IPS DF 6.9 (cell line): ENCODE measurements around the gene SETD2.
"Not testable (repeated sequence)": the region's sequence is repeated elsewhere in the genome, so short reads cannot be mapped to it uniquely, and the experiment has no call there.

Experiments used
- DNase-seq: peaks from one replicate; pipeline ENCODE4 v3.0.0-alpha.2; 2013; ENCODE audit warnings: low read depth, low spot score
- H3K27ac ChIP-seq: one replicate; pipeline ENCODE4 v1.5.1; 2013; ENCODE audit warnings: low read length, control low read depth
- H3K27me3 ChIP-seq: 2 replicates; pipeline ENCODE4 v1.6.1; 2013; ENCODE audit warnings: mild to moderate bottlenecking, low read length; ENCODE audit not compliant: control insufficient read depth, insufficient read depth
- H3K36me3 ChIP-seq: 2 replicates; pipeline ENCODE4 v1.6.1; 2013; ENCODE audit warnings: low read length; ENCODE audit not compliant: control insufficient read depth, insufficient read depth
- H3K4me1 ChIP-seq: 2 replicates; pipeline ENCODE4 v1.6.1; 2013; ENCODE audit warnings: low read length; ENCODE audit not compliant: control insufficient read depth, insufficient read depth
- H3K4me3 ChIP-seq: 2 replicates; pipeline ENCODE4 v1.5.1; 2013; ENCODE audit warnings: mild to moderate bottlenecking, low read length
- H3K9me3 ChIP-seq: 2 replicates; pipeline ENCODE4 v1.6.1; 2013; ENCODE audit warnings: low read length, inconsistent platforms; ENCODE audit not compliant: control insufficient read depth, insufficient read depth
- WGBS: extraction: QIAGEN DNeasy Blood & Tissue Kit; methylation state at CpG from one replicate; pipeline ENCODE4 v1.1.7; 2013; ENCODE audit warnings: mixed read lengths, missing lambda C conversion rate; ENCODE audit not compliant: insufficient read length, insufficient coverage; 5-methylcytosine and 5-hydroxymethylcytosine counted together

Gene SETD2

GRCh38 chr3:47181685-47182084, 17.8 kb upstream of the SETD2 start:
- H3K36me3 ChIP-seq, H3K9me3 ChIP-seq, H3K4me1 ChIP-seq, H3K4me3 ChIP-seq, H3K27me3 ChIP-seq, H3K27ac ChIP-seq, DNase-seq: not testable (repeated sequence)
- no CpG with 5 or more reads among the region's 4 CpGs for WGBS

DNA sequence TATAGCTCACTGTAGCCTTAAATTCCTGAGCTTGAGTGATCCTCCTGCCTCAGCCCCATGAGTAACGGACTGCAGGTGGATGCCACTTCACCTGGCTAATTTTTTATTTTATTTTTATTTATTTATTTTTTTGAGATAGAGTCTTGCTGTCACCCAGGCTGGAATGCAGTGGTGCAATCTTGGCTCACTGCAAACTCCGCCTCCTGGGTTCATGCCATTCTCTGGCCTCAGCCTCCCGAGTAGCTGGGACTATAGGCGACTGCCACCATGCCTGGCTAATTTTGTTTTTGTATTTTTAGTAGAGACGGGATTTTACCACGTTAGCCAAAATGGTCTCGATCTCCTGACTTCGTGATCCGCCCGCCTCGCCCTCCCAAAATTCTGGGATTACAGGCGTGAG, 16.1 kb upstream of the SETD2 start:
- not testable (repeated sequence) for H3K27me3 ChIP-seq, DNase-seq, H3K9me3 ChIP-seq, H3K4me3 ChIP-seq, H3K4me1 ChIP-seq, H3K27ac ChIP-seq, H3K36me3 ChIP-seq
- WGBS = no CpG with 5 or more reads among the region's 12 CpGs

DNA sequence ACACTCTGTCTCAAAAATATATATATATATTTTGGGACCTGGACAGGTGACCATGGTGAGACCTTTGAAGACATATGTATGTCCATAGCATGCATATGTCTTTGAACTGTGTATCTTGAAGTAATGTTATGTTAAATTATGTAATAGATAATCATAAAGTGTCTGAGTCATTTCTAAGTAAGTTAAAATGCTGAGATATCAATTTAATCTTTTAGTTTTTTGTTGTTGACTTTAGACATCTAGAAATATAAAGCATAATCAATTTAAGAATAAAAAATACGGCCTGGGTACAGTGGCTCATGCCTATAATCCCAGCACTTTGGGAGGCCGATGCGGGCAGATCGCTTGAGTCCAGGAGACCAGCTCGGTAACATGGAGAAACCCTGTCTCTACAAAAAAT, 12.7 kb upstream of the SETD2 start:
- H3K4me3 ChIP-seq = no peak overlapping the region
- WGBS = no CpG with 5 or more reads among the region's 5 CpGs
- no peak for DNase-seq
- no peaks in the 10 kb centered on the region for H3K36me3 ChIP-seq
- no peaks in the 10 kb centered on the region for H3K27me3 ChIP-seq
- no peaks in the 10 kb centered on the region for H3K9me3 ChIP-seq
- no peaks in the 10 kb centered on the region for H3K4me1 ChIP-seq
- H3K27ac ChIP-seq = no peak overlapping the region

DNA sequence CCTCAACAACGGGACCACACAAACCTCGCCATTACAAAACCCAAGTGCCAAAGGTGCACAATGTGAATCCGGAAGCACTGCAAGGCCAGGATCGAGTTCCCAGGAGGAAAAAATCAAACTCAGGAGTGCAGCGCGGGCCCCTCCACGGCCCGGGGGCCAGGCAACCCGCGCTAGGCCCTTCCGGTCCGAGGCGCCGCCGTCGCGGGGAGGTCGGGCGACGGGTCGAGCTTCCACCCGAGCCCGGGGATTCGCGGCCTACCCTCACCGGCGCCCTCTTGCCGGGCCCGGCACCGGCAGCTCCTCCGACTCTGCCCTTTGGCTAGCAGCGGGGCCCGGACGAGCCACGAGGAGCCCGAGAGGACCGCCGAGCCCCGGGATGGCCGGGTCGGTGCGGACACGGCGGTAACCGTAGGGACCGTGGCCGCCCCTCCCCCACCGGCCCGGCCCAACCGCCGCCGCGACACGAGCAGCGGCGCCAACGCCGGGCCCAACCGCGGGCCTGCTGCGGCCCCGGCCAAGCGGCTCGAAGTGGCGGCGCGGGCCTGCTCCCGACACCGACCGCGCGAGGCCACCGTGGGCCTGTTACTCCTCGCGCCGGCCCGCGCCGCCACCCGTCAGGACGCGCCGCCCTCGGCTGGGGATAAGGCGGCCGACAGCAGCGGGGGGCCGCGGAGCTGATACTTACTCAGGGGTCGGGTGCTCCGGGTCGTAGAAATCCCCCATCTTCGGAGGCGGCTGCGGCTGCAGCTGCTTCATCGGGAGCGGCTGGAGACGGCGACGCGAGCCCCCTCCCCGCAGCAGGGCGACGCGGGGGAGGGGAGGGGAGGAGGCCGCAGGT, 525 bp downstream of the SETD2 start:
- WGBS = no CpG with 5 or more reads among the region's 106 CpGs
- H3K27me3 ChIP-seq = no peaks in the 10 kb centered on the region
- no peak for DNase-seq
- peak overlapping the region; percentile 77 for H3K4me3 ChIP-seq
- no peaks in the 10 kb centered on the region for H3K36me3 ChIP-seq
- no peaks in the 10 kb centered on the region for H3K4me1 ChIP-seq
- no peak overlapping the region for H3K27ac ChIP-seq
- H3K9me3 ChIP-seq = no peaks in the 10 kb centered on the region

DNA sequence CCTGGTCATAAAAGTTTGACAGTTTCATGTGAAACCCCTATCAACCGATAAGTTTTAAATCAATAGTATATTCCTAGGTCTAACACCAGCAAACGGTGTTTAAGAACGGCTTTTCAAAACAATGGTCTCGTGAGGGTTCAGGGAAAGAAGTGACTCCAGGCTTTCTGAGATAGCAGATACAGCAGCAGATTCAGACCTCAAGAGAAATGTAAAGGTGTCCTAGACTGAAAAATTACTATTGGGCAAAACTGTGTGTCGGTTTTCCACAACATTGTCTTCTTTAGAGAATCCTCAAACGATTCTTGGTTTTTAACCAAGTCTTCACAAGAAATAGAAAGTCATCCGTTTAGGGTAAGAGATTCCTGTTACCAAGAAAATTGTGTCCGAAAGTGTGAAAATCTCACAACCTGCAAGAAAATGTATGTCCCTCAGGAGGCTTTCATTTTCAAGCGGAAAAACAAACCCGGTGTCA, 1.2 kb downstream of the SETD2 start:
- no CpG with 5 or more reads among the region's 10 CpGs for WGBS
- no peak for DNase-seq
- Histone ChIP-seq H3K36me3 (no peaks in the 10 kb centered on the region), H3K4me1 (no peaks in the 10 kb centered on the region), H3K9me3 (no peaks in the 10 kb centered on the region), H3K27me3 (no peaks in the 10 kb centered on the region), H3K27ac (no peak overlapping the region), H3K4me3 (peak overlapping the region; percentile 77; the same call in 1 of the 2 replicates)

- Histone ChIP-seq H3K36me3 (no peaks in the 10 kb centered on the region), H3K27me3 (no peaks in the 10 kb centered on the region), H3K4me3 (peak overlapping the region; percentile 11; the same call in 1 of the 2 replicates), H3K4me1 (no peaks in the 10 kb centered on the region), H3K27ac (no peak overlapping the region), H3K9me3 (no peaks in the 10 kb centered on the region)
- DNase-seq = no peak
- no CpG with 5 or more reads among the region's 4 CpGs for WGBS
Measured at GRCh38 chr3:47161983-47162696, 1.8 kb downstream of the SETD2 start.

DNA sequence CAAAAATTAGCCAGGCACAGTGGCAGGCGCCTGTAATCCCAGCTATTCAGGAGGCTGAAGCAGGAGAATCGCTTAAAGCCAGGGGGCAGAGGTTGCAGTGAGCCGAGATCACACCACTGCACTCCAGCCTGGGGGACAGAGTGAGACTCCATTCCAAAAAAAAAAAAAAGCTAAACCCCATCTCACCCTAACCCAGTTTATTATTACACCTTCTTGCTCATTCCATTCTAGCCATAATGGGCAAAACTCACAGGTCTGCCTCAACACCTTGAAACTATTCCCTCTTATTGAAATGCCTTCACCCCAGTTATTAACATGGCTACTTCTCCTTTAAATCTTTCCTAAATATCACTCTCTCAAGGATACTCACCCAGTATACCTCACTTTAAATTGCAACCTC, 4.1 kb downstream of the SETD2 start:
- Histone ChIP-seq H3K9me3 (no peaks in the 10 kb centered on the region), H3K27ac (no peak overlapping the region), H3K4me1 (no peaks in the 10 kb centered on the region; the same call in 1 of the 2 replicates), H3K27me3 (no peaks in the 10 kb centered on the region), H3K36me3 (no peaks in the 10 kb centered on the region), H3K4me3 (no peak overlapping the region)
- WGBS = no CpG with 5 or more reads among the region's 3 CpGs
- no peak for DNase-seq

GRCh38 chr3:47158208-47158607, 5.7 kb downstream of the SETD2 start:
- H3K4me1 ChIP-seq = no peaks in the 10 kb centered on the region; the same call in 1 of the 2 replicates
- no peaks in the 10 kb centered on the region for H3K36me3 ChIP-seq
- no peaks in the 10 kb centered on the region for H3K27me3 ChIP-seq
- H3K4me3 ChIP-seq = no peak overlapping the region
- no peak overlapping the region for H3K27ac ChIP-seq
- H3K9me3 ChIP-seq = no peaks in the 10 kb centered on the region
- DNase-seq = no peak

DNA sequence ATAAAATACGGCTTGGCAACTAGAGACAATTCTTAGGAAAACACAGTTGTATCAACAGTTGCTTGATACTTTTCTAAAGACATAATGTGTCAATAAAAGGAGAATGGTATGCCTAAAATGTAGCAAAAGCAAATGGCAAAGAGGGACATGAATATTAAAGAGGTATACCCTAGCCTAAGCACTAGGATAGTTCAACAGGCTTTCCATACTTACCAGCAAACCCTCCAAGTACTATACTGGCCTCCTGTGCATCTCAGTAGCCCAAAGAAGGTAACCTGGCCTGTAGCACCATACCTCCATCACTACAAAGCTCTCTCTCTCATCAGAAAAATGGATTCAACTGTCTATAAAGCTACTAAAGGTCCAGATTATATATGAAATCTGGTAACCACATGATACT, 7.5 kb downstream of the SETD2 start:
- Histone ChIP-seq H3K4me1 (no peaks in the 10 kb centered on the region; the same call in 1 of the 2 replicates), H3K27ac (no peak overlapping the region), H3K27me3 (no peaks in the 10 kb centered on the region), H3K4me3 (no peak overlapping the region), H3K36me3 (no peaks in the 10 kb centered on the region), H3K9me3 (no peaks in the 10 kb centered on the region)
- no peak for DNase-seq
- no CpG with 5 or more reads among the region's 1 CpG for WGBS

DNA sequence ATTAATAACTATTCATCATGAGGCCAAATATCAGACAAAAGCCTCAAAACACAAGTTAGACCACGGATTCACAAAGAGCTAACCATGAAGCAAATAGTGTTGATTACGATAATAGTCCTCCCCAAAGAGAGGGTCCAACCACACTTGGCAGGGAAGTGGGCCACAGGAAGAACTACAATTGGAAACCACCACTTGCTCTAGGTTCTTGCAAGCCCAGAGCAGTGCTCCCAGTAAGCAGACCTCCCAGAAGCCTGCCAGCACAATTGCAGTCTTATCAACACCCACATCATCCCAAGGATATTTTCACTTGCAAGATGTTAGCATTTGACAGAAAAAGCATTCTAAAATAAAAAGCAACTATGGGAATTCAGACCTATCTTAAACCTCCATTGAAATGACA, 11.3 kb downstream of the SETD2 start:
- Histone ChIP-seq H3K27me3 (no peaks in the 10 kb centered on the region), H3K4me1 (no peaks in the 10 kb centered on the region; the same call in 1 of the 2 replicates), H3K9me3 (no peaks in the 10 kb centered on the region), H3K36me3 (no peaks in the 10 kb centered on the region), H3K4me3 (no peak overlapping the region), H3K27ac (no peak overlapping the region)
- no CpG with 5 or more reads among the region's 2 CpGs for WGBS
- no peak for DNase-seq
